Neuronal stem cell (in vitro differentiated cells): Measurements from ENCODE around the gene FAM120C.

Experiments
- DNase-seq: peaks from one replicate; pipeline ENCODE4 v3.0.0-alpha.2; 2013; ENCODE audit warnings: low spot score
- H2AFZ ChIP-seq: one replicate; pipeline ENCODE4 v1.6.1; 2013; ENCODE audit warnings: mild to moderate bottlenecking, low read length, inconsistent platforms
- H2AK5ac ChIP-seq: 2 replicates; pipeline ENCODE4 v1.6.1; 2013; ENCODE audit warnings: low read depth, mild to moderate bottlenecking, inconsistent platforms, low read length, moderate library complexity, mixed read lengths
- H2BK120ac ChIP-seq: 2 replicates; pipeline ENCODE4 v1.6.1; 2013; ENCODE audit warnings: low read depth, mild to moderate bottlenecking, inconsistent platforms, low read length, moderate library complexity, mixed read lengths
- H2BK12ac ChIP-seq: one replicate; pipeline ENCODE4 v1.6.1; 2013; ENCODE audit warnings: low read length, inconsistent platforms
- H2BK15ac ChIP-seq: 2 replicates; pipeline ENCODE4 v1.6.1; 2013; ENCODE audit warnings: mild to moderate bottlenecking, low read length, inconsistent platforms, mixed read lengths
- H2BK5ac ChIP-seq: one replicate; pipeline ENCODE4 v1.6.1; 2013; ENCODE audit warnings: inconsistent platforms, mild to moderate bottlenecking, low read length, moderate library complexity
- H3K14ac ChIP-seq: one replicate; pipeline ENCODE4 v1.6.1; 2013; ENCODE audit warnings: low read length, inconsistent platforms
- H3K18ac ChIP-seq: 2 replicates; pipeline ENCODE4 v1.6.1; 2013; ENCODE audit warnings: low read length, inconsistent platforms
- H3K23ac ChIP-seq: 2 replicates; pipeline ENCODE4 v1.6.1; 2013; ENCODE audit warnings: low read depth, mild to moderate bottlenecking, mixed read lengths, low read length, inconsistent platforms; ENCODE audit not compliant: poor library complexity
- H3K27ac ChIP-seq: replicated peaks from 3 replicates; pipeline ENCODE4 v1.5.1; 2013; ENCODE audit warnings: low read length, inconsistent platforms
- H3K27me3 ChIP-seq, 3 experiments: 2 replicates each; pipeline ENCODE4 v1.6.1; 2013; ENCODE audit warnings: low read length in 3 of 3, mild to moderate bottlenecking in 2 of 3, inconsistent platforms in 1 of 3, low read depth in 1 of 3, mixed read lengths in 1 of 3, moderate library complexity in 1 of 3; ENCODE audit not compliant: control insufficient read depth in 3 of 3, insufficient read depth in 3 of 3
- H3K36me3 ChIP-seq, 2 donors: replicated peaks in 1 of 2; 2 replicates each; pipeline ENCODE4 v1.6.1; 2013; ENCODE audit warnings: low read length in 2 of 2; ENCODE audit not compliant: control insufficient read depth in 2 of 2, insufficient read depth in 2 of 2
- H3K4ac ChIP-seq: 2 replicates; pipeline ENCODE4 v1.6.1; 2013; ENCODE audit warnings: inconsistent platforms, mild to moderate bottlenecking, low read length, moderate library complexity
- H3K4me1 ChIP-seq, 2 donors: 1 replicate in 1 of 2; 2 replicates in 1 of 2; pipeline ENCODE4 v1.6.1; 2013; ENCODE audit warnings: low read length in 2 of 2, low read depth in 1 of 2; ENCODE audit not compliant: control insufficient read depth in 2 of 2, insufficient read depth in 1 of 2
- H3K4me2 ChIP-seq: one replicate; pipeline ENCODE4 v1.6.1; 2013; ENCODE audit warnings: mild to moderate bottlenecking, low read length, inconsistent platforms; ENCODE audit not compliant: insufficient read depth, poor library complexity, severe bottlenecking
- H3K4me3 ChIP-seq, 2 donors: 2 replicates each; pipeline ENCODE4 v1.5.1; 2013; ENCODE audit warnings: low read length in 2 of 2, mild to moderate bottlenecking in 2 of 2, inconsistent platforms in 1 of 2, moderate library complexity in 1 of 2
- H3K79me1 ChIP-seq: one replicate; pipeline ENCODE4 v1.6.1; 2013; ENCODE audit warnings: low read depth, mild to moderate bottlenecking, inconsistent platforms, low read length, moderate library complexity
- H3K9ac ChIP-seq: one replicate; pipeline ENCODE4 v1.6.1; 2013; ENCODE audit warnings: mild to moderate bottlenecking, low read depth, low read length, inconsistent platforms; ENCODE audit not compliant: poor library complexity
- H3K9me3 ChIP-seq, 2 donors: replicated peaks in 1 of 2; 2 replicates each; pipeline versions ENCODE3 to v1.6.1; 2013; ENCODE audit warnings: low read length in 2 of 2, mild to moderate bottlenecking in 2 of 2, inconsistent platforms in 1 of 2, low read depth in 1 of 2, mixed read lengths in 1 of 2, moderate library complexity in 1 of 2; ENCODE audit not compliant: control insufficient read depth in 2 of 2, insufficient read depth in 1 of 2
- H4K8ac ChIP-seq: one replicate; pipeline ENCODE4 v1.6.1; 2013; ENCODE audit warnings: low read depth, mild to moderate bottlenecking, inconsistent platforms, low read length, moderate library complexity
- H4K91ac ChIP-seq: one replicate; pipeline ENCODE4 v1.6.1; 2013; ENCODE audit warnings: low read length, low read depth, mild to moderate bottlenecking, inconsistent platforms; ENCODE audit not compliant: poor library complexity
- WGBS, 2 donors: extraction: QIAGEN DNeasy Blood & Tissue Kit; methylation state at CpG; one replicate each; pipeline ENCODE4 v1.1.7; 2013; ENCODE audit warnings: missing lambda C conversion rate in 2 of 2, mixed read lengths in 1 of 2; ENCODE audit not compliant: insufficient read length in 2 of 2, insufficient replicate concordance in 1 of 2; ENCODE audit errors: extremely low coverage in 2 of 2; 5-methylcytosine and 5-hydroxymethylcytosine counted together

FAM120C gene

DNA sequence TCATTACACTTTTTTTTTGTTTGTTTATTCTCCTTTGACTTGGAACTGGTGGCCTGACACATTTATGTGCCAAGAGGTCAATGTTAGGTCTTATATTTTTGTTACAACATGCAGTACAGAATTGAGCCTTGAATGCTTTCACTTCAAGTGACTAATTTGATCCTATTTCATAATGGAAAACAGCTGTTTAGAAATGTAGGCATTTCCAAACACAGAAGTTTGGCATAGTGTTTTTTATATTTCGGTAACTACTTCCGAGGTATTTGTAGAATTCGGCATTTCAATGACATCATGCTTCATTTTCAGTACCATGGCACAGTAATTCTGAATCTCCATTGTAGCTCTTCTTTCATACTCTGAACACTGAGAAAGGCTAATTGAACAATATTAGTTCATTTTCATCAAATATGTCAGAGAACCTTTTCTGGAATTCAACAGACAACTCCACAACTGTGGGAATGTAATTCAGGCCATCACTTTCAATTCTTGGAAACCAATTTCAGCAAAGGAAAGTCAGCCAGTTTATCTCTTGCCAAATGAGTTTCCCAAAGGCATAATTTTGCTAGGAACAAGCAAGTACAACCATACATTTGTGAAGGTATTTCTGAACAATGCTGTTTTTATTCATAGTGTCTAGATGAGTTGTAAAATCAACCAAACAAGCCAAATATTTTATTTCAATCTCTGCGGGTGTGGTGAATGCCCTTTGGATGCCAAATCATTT lies 11.4 kb downstream of the FAM120C start:
- no CpG with 5 or more reads among the region's 4 CpGs for WGBS, 2 donors
- Histone ChIP-seq H2BK120ac (no peak overlapping the region), H3K27ac (no peak overlapping the region), H3K4me2 (no peak overlapping the region), H2BK12ac (no peak overlapping the region), H3K79me1 (no peaks in the 10 kb centered on the region), H3K9me3 (no peaks in the 10 kb centered on the region), H2BK5ac (no peak overlapping the region), H3K9ac (no peak overlapping the region), H2AFZ (no peak overlapping the region), H3K14ac (no peak overlapping the region), H3K27me3 (no peaks in the 10 kb centered on the region), H3K18ac (no peak overlapping the region), H4K8ac (no peak overlapping the region), H2BK15ac (no peak overlapping the region), H3K23ac (no peak overlapping the region), H3K36me3 (peaks cover 3 to 35% of the 10 kb centered on the region in 2 donors), H3K4me1 (no peaks in the 10 kb centered on the region), H2AK5ac (no peak overlapping the region), H4K91ac (no peak overlapping the region), H3K4me3 (no peak overlapping the region), H3K4ac (no peak overlapping the region)
- DNase-seq = no peak

- Histone ChIP-seq H3K27me3 (no peaks in the 10 kb centered on the region), H2BK15ac (no peak overlapping the region), H3K4me3 (no peak overlapping the region), H3K79me1 (no peaks in the 10 kb centered on the region), H2BK120ac (no peak overlapping the region), H3K4me2 (no peak overlapping the region), H3K9ac (no peak overlapping the region), H3K36me3 (peaks cover 3 to 31% of the 10 kb centered on the region in 2 donors), H3K27ac (no peak overlapping the region), H3K4me1 (no peaks in the 10 kb centered on the region), H3K23ac (no peak overlapping the region), H2AK5ac (no peak overlapping the region), H2AFZ (no peak overlapping the region), H3K14ac (no peak overlapping the region), H2BK12ac (no peak overlapping the region), H4K8ac (no peak overlapping the region), H2BK5ac (no peak overlapping the region), H4K91ac (no peak overlapping the region), H3K4ac (no peak overlapping the region), H3K18ac (no peak overlapping the region), H3K9me3 (no peaks in the 10 kb centered on the region)
- no peak for DNase-seq
These were observed 12.0 kb downstream of the FAM120C start for GRCh38 chrX:54171091-54171490.

- Histone ChIP-seq H4K91ac (no peak overlapping the region), H3K23ac (no peak overlapping the region), H3K4ac (no peak overlapping the region), H2BK5ac (no peak overlapping the region), H4K8ac (no peak overlapping the region), H2BK15ac (no peak overlapping the region), H3K27me3 (no peaks in the 10 kb centered on the region), H3K9me3 (no peaks in the 10 kb centered on the region), H3K14ac (no peak overlapping the region), H2AK5ac (no peak overlapping the region), H3K4me3 (no peak overlapping the region), H3K18ac (no peak overlapping the region), H3K79me1 (no peaks in the 10 kb centered on the region), H2AFZ (no peak overlapping the region), H3K9ac (no peak overlapping the region), H3K4me2 (no peak overlapping the region), H3K36me3 (no peaks in the 10 kb centered on the region), H2BK120ac (no peak overlapping the region), H3K4me1 (no peaks in the 10 kb centered on the region), H3K27ac (no peak overlapping the region), H2BK12ac (no peak overlapping the region)
- DNase-seq = no peak
- WGBS, 2 donors = no CpG with 5 or more reads among the region's 4 CpGs
These were observed 16.1 kb downstream of the FAM120C start for GRCh38 chrX:54166915-54167314.

DNA sequence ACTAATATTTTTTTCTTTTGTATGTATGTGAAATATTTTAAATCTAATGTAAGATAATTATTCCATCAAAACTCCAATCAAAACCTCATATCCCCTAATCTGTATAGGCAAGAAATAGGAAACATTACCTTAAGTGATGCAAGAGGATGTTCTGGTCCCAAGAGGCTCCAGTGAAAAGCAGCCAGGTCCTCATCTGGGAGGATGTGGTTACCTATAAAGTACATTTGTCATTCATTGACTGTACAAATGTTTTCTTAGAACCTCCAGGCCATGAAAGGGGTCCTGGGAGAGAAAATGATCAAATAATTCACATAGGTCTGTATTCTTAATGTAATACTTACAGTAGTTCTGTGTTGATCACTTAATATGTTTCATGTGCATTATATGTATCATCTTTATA lies 25.5 kb downstream of the FAM120C start:
- no peak overlapping the region for H3K4me3 ChIP-seq
- no peak overlapping the region for H3K14ac ChIP-seq
- H3K18ac ChIP-seq = no peak overlapping the region
- H3K27ac ChIP-seq = no peak overlapping the region
- no peak overlapping the region for H2BK15ac ChIP-seq
- H2BK12ac ChIP-seq = no peak overlapping the region
- no peak for DNase-seq
- no peak overlapping the region for H3K9ac ChIP-seq
- H3K4me1 ChIP-seq = no peaks in the 10 kb centered on the region
- H3K27me3 ChIP-seq = no peaks in the 10 kb centered on the region
- H2AK5ac ChIP-seq = no peak overlapping the region
- H3K79me1 ChIP-seq = no peaks in the 10 kb centered on the region
- peaks cover 0 to 12% of the 10 kb centered on the region in 2 donors for H3K36me3 ChIP-seq
- H2BK5ac ChIP-seq = no peak overlapping the region
- no peak overlapping the region for H2AFZ ChIP-seq
- no peak overlapping the region for H2BK120ac ChIP-seq
- H4K8ac ChIP-seq = no peak overlapping the region
- no peaks in the 10 kb centered on the region for H3K9me3 ChIP-seq
- H3K4ac ChIP-seq = no peak overlapping the region
- no peak overlapping the region for H4K91ac ChIP-seq
- H3K23ac ChIP-seq = no peak overlapping the region
- no peak overlapping the region for H3K4me2 ChIP-seq
